K562 (cell line): ENCODE results near the gene MYBPHL. TPM values are rescaled to one million over a fixed set of nuclear protein-coding genes. Genes with fewer than 3 reads are reported as not detected.

Experiments used
- CREBBP ChIP-seq: IDR thresholded peaks from one replicate; pipeline ENCODE4 v1.6.1; 2012; ENCODE audit warnings: low read depth, mild to moderate bottlenecking, control low read depth, inconsistent platforms, low read length
- FOXA1 ChIP-seq: fragments of 450-650 bp; IDR thresholded peaks from 2 replicates; pipeline ENCODE4 v1.6.1; 2016; ENCODE audit warnings: mild to moderate bottlenecking, borderline replicate concordance
- HLTF ChIP-seq: fragments of 450-650 bp; IDR thresholded peaks from 2 replicates; pipeline ENCODE4 v1.6.1; 2016
- ILK ChIP-seq: fragments of 450-650 bp; IDR thresholded peaks from 2 replicates; pipeline ENCODE4 v1.6.1; 2016; ENCODE audit warnings: missing genetic modification characterization, low read depth, mild to moderate bottlenecking, missing compliant biosample characterization, moderate library complexity, borderline replicate concordance
- KDM1A ChIP-seq, 2 experiments: fragments of 450-650 bp; IDR thresholded peaks; 2 replicates each; pipeline ENCODE4 v1.6.1; 2016; ENCODE audit warnings: mild to moderate bottlenecking in 2 of 2
- PRPF4 ChIP-seq: fragments of 200-400 bp; formaldehyde crosslinking; IDR thresholded peaks from one replicate; pipeline ENCODE4 v1.6.1; 2017; ENCODE audit warnings: low read length, low read depth, mild to moderate bottlenecking; ENCODE audit not compliant: insufficient read depth, poor library complexity, severe bottlenecking
- SMARCC2 ChIP-seq: fragments of 450-650 bp; IDR thresholded peaks from 2 replicates; pipeline ENCODE4 v1.6.1; 2017; ENCODE audit warnings: antibody characterized with exemption, moderate library complexity, mild to moderate bottlenecking, low read depth
- SP1 ChIP-seq: sonication (generic); formaldehyde crosslinking; IDR thresholded peaks from 2 replicates; pipeline ENCODE4 v1.8.1; 2022; ENCODE audit warnings: mild to moderate bottlenecking, missing genetic modification reagents
- SRF ChIP-seq, 2 experiments: fragments of 250-450, 450-650 bp in 1 of 2; sonication (Bioruptor Pico) in 1 of 2; sonication (generic) in 1 of 2; formaldehyde crosslinking; IDR thresholded peaks; 2 replicates each; pipeline versions ENCODE4 v1.5.0 to v1.5.1; 2020 to 2022; ENCODE audit warnings: mild to moderate bottlenecking in 1 of 2, missing genetic modification reagents in 1 of 2
- TBL1XR1 ChIP-seq, 2 experiments: IDR thresholded peaks; 2 replicates each; pipeline ENCODE4 v1.6.1; 2012; ENCODE audit warnings: improper control_type of control experiment in 2 of 2, low read length in 2 of 2, mild to moderate bottlenecking in 1 of 2
- TBP ChIP-seq: optimal IDR thresholded peaks from 2 replicates; pipeline ENCODE3; 2011; ENCODE audit warnings: low read depth, low read length, improper control_type of control experiment
- XRCC5 ChIP-seq: fragments of 200-400 bp; formaldehyde crosslinking; IDR thresholded peaks from 2 replicates; pipeline ENCODE4 v1.6.1; 2017; ENCODE audit warnings: low read depth, mild to moderate bottlenecking, low read length
- YY1 ChIP-seq, 3 experiments: IDR thresholded peaks; 2 replicates each; pipeline ENCODE4 v1.6.1; 2011; ENCODE audit warnings: low read length in 2 of 3, mild to moderate bottlenecking in 2 of 3, moderate library complexity in 2 of 3, borderline replicate concordance in 1 of 3, control low read depth in 1 of 3, low read depth in 1 of 3; ENCODE audit not compliant: insufficient read depth in 3 of 3, insufficient replicate concordance in 2 of 3, control insufficient read depth in 1 of 3, insufficient read length in 1 of 3; ENCODE audit errors: extremely low read depth in 1 of 3
- ZC3H11A ChIP-seq: IDR thresholded peaks from 2 replicates; pipeline ENCODE4 v1.6.1; 2012; ENCODE audit warnings: low read depth, low read length, improper control_type of control experiment
- ZNF146 ChIP-seq: IDR thresholded peaks from one replicate; pipeline ENCODE4 v1.6.1; 2018; ENCODE audit warnings: missing compliant biosample characterization; ENCODE audit not compliant: unreplicated experiment
- ZNF561 ChIP-seq: fragments of 450-650 bp; formaldehyde crosslinking; conservative IDR thresholded peaks from 2 replicates; pipeline ENCODE4 v1.4.0; 2020; ENCODE audit warnings: mild to moderate bottlenecking, moderate library complexity
- ZNF696 ChIP-seq: fragments of 250-450 bp; sonication (Bioruptor Pico); conservative IDR thresholded peaks from 2 replicates; pipeline ENCODE4 v1.4.0; 2020; ENCODE audit warnings: mild to moderate bottlenecking, moderate library complexity
- ZNF76 ChIP-seq: fragments of 250-450 bp; sonication (Bioruptor Pico); IDR thresholded peaks from 2 replicates; pipeline ENCODE4 v1.4.0; 2020; ENCODE audit warnings: mild to moderate bottlenecking, moderate library complexity, borderline replicate concordance
- polyA plus RNA-seq, 8 experiments: library from polyadenylated mRNA; depleted of rRNA in 4 of 8; stranded (reverse) in 5 of 8; unstranded in 3 of 8; fragments of >200 nt; fragmentation: Nextera tagmentation in 2 of 8; fragmentation: Illumina TruSeq in 1 of 8; extraction: Ambion mirVana in 2 of 8; extraction: Trizol in 1 of 8; gene quantifications; 2 replicates each; pipeline versions ENCODE4 v1.2.1 to v1.2.3, GENCODE V29; 2011 to 2014; ENCODE audit warnings: inconsistent platforms in 1 of 8, missing spikeins in 1 of 8
- total RNA-seq, 7 experiments: library from RNA; depleted of rRNA in 6 of 7; stranded (reverse); fragments of >200 nt in 6 of 7; fragmentation: Illumina TruSeq in 2 of 7; extraction: Trizol in 2 of 7; gene quantifications; 2 replicates each; pipeline versions ENCODE4 v1.2.1 to v1.2.3, GENCODE V29; 2011 to 2021; ENCODE audit warnings: low replicate concordance in 1 of 7
- TF ChIP-seq, protein P1 (sequence below): fragments of 450-650 bp; conservative IDR thresholded peaks from 2 replicates; pipeline ENCODE4 v1.6.1; 2016; ENCODE audit warnings: missing genetic modification characterization, low read depth, mild to moderate bottlenecking, control low read depth, missing compliant biosample characterization
- TF ChIP-seq, protein P2 (sequence below): fragments of 250-450 bp; sonication (Bioruptor Pico); IDR thresholded peaks from 2 replicates; pipeline ENCODE4 v1.6.1; 2021; ENCODE audit warnings: mild to moderate bottlenecking
- TF ChIP-seq, protein P3 (sequence below): sonication (generic); formaldehyde crosslinking; IDR thresholded peaks from 2 replicates; pipeline ENCODE4 v1.8.0; 2022; ENCODE audit warnings: mild to moderate bottlenecking, missing genetic modification reagents
- TF ChIP-seq, protein P4 (sequence below): sonication (generic); formaldehyde crosslinking; IDR thresholded peaks from 2 replicates; pipeline ENCODE4 v1.4.0; 2020; ENCODE audit warnings: mild to moderate bottlenecking, missing genetic modification reagents

Gene MYBPHL
- total and polyA plus RNA-seq, 9 of the 15 experiments (the other 6 are each of a cell fraction or from before 2014, with no cell fraction given) = 0.20 to 1.9 (median 0.33) TPM

DNA sequence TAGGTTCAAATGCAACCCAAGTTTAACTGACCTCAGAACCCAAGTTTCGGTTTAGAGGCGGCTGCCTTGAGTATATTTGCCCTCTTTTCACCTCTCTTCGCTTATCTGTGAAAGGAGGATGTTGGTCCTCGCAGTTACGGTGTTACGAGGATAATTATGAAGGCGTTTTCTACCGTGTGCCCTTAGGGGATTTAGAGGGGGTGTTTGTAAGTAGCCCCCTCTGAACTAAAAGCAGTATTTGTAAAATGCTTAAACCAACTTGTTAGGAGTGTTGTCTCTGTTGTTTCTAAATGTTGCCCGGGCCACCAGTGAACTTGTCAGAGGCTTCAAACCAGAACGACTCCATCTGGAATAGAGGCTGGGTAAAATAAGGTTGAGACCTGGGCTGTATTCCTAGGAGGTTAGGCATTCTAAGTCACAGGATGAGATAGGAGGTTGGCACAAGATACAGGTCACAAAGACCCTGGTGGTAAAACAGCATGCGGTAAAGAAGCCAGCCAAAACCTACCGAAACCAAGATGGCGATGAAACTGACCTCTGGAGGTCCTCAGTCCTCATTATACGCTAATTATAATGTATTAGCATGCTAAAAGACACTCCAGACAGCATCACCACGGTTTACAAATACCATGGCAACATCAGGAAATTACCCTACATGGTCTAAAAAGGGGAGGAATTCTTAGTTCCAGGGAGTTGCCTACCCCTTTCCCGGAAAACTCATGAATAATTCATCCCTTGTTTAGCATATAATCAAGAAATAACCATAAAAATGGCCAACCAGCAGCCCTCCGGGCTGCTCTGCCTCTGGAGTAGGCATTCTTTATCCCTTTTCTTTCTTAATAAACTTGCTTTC is 22.8 kb downstream of the MYBPHL start (continued):
- peak in 1 of 2 experiments; percentile 85; a peak in 1 of 4 replicates for TF ChIP-seq SRF (CRISPR knock-in tag; IDR thresholded peaks at IDR 0.05)
- no peak for TF ChIP-seq KDM1A (IDR thresholded peaks at IDR 0.05)
- no peak for TF ChIP-seq ZC3H11A
- no peak for TF ChIP-seq FOXA1
- TF ChIP-seq, protein P1, sequence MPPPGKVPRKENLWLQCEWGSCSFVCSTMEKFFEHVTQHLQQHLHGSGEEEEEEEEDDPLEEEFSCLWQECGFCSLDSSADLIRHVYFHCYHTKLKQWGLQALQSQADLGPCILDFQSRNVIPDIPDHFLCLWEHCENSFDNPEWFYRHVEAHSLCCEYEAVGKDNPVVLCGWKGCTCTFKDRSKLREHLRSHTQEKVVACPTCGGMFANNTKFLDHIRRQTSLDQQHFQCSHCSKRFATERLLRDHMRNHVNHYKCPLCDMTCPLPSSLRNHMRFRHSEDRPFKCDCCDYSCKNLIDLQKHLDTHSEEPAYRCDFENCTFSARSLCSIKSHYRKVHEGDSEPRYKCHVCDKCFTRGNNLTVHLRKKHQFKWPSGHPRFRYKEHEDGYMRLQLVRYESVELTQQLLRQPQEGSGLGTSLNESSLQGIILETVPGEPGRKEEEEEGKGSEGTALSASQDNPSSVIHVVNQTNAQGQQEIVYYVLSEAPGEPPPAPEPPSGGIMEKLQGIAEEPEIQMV (tag) = peak; percentile 13; the same call in 1 of the 2 replicates
- no peak for TF ChIP-seq ZNF146 (CRISPR knock-in tag)
- no peak for TF ChIP-seq ZNF696
- TF ChIP-seq ZNF76 (CRISPR knock-in tag) = no peak
- TF ChIP-seq TBP = no peak
- TF ChIP-seq ZNF561 = no peak
- TF ChIP-seq, protein P2, sequence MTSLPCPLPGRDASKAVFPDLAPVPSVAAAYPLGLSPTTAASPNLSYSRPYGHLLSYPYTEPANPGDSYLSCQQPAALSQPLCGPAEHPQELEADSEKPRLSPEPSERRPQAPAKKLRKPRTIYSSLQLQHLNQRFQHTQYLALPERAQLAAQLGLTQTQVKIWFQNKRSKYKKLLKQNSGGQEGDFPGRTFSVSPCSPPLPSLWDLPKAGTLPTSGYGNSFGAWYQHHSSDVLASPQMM (CRISPR knock-in tag) = no peak
- TF ChIP-seq PRPF4 = no peak
- TF ChIP-seq HLTF = no peak
- TF ChIP-seq CREBBP = no peak
- TF ChIP-seq XRCC5 = no peak
- 0 out of 2 replicates have a peak, but pooled peaks have one; percentile 65 for TF ChIP-seq SMARCC2
- TF ChIP-seq, protein P3, sequence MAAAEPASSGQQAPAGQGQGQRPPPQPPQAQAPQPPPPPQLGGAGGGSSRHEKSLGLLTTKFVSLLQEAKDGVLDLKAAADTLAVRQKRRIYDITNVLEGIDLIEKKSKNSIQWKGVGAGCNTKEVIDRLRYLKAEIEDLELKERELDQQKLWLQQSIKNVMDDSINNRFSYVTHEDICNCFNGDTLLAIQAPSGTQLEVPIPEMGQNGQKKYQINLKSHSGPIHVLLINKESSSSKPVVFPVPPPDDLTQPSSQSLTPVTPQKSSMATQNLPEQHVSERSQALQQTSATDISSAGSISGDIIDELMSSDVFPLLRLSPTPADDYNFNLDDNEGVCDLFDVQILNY = no peak
- TF ChIP-seq YY1 (IDR thresholded peaks at IDR 0.05; ENCODE audit: borderline replicate concordance in 1 of 3, control insufficient read depth in 1 of 3, extremely low read depth in 1 of 3, insufficient read depth in 3 of 3, insufficient read length in 1 of 3, insufficient replicate concordance in 2 of 3, low read depth in 1 of 3, low read length in 2 of 3) = peak in 1 of 3 experiments; percentile 50
- TF ChIP-seq ILK (tag) = peak; percentile 2; the same call in 1 of the 2 replicates
- TF ChIP-seq, protein P4, sequence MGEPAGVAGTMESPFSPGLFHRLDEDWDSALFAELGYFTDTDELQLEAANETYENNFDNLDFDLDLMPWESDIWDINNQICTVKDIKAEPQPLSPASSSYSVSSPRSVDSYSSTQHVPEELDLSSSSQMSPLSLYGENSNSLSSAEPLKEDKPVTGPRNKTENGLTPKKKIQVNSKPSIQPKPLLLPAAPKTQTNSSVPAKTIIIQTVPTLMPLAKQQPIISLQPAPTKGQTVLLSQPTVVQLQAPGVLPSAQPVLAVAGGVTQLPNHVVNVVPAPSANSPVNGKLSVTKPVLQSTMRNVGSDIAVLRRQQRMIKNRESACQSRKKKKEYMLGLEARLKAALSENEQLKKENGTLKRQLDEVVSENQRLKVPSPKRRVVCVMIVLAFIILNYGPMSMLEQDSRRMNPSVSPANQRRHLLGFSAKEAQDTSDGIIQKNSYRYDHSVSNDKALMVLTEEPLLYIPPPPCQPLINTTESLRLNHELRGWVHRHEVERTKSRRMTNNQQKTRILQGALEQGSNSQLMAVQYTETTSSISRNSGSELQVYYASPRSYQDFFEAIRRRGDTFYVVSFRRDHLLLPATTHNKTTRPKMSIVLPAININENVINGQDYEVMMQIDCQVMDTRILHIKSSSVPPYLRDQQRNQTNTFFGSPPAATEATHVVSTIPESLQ (CRISPR knock-in tag) = no peak; the same call in 1 of the 2 replicates
- TF ChIP-seq TBL1XR1 (IDR thresholded peaks at IDR 0.05; ENCODE audit: low read length in 2 of 2) = 0 out of 4 replicates have a peak, but pooled peaks of 1 of the 2 experiments have one; percentile 32
- TF ChIP-seq SP1 (CRISPR knock-in tag) = no peak
